ENCODE measurements around the gene KLF14. TPM values are rescaled to one million over a fixed set of nuclear protein-coding genes. Genes with fewer than 3 reads are reported as not detected.

The KLF14 gene
- total and polyA plus RNA-seq, 9 of the 15 experiments (the other 6 are each of a cell fraction or from before 2014, with no cell fraction given), result 0.03 TPM; not detected in 8

DNA sequence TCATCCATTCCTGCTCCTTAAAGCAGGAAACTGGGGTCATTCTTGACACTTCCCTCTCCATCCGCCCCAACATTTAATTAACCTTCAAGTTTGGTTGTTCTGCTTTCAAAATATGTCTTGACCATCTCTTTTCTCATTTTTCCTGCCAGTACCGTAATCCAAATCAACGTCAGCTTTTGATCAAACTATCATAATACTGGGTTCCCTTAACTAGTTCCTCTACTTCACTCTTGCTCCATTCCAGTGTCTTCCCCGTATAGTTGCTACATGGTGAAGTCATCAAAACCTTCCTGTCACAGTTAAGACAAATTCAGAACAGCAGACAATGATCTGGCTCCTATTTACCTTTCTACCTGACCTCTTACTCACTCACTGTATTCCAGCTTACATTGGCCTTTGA, 6.6 kb upstream of the KLF14 start (continued):
- TF ChIP-seq MLX (CRISPR knock-in tag; conservative IDR thresholded peaks at IDR 0.05) (no peak), RBFOX2 (IDR thresholded peaks at IDR 0.05; ENCODE audit: low read depth, low read length) (no peak), SP2 (IDR thresholded peaks at IDR 0.05; ENCODE audit: extremely low read depth, low read depth, low read length, poor library complexity, severe bottlenecking) (no peak), ZZZ3 (IDR thresholded peaks at IDR 0.05) (no peak), CAMTA2 (CRISPR knock-in tag; conservative IDR thresholded peaks at IDR 0.05) (no peak), ZNF707 (CRISPR knock-in tag; conservative IDR thresholded peaks at IDR 0.05) (no peak)

GRCh38 chr7:130736298-130736900, 2.4 kb upstream of the KLF14 start:
- H3K27me3 ChIP-seq (ENCODE audit: control insufficient read depth in 2 of 2, insufficient read depth in 2 of 2, low read length in 2 of 2), result peaks cover 24 to 34% of the 10 kb centered on the region in 2 experiments
- intact Hi-C loops (cut with micrococcal nuclease) (no loop called here), in situ Hi-C loops (cut with MboI) (no loop called here)
- no peak for ATAC-seq
- H3K4me2 ChIP-seq (ENCODE audit: insufficient read depth, low read length), result no peak overlapping the region
- no peak overlapping the region for H3K27ac ChIP-seq (ENCODE audit: extremely low read depth, low read depth, low read length)
- ChIA-PET POLR2A (no interaction called here), CTCF (ENCODE audit: low intra/inter-chr PET ratio) (no interaction called here)
- peaks cover 0 to 17% of the 10 kb centered on the region in 2 experiments; a peak in 2 of 5 replicates for H3K4me1 ChIP-seq (replicated peaks in 1 of 2; ENCODE audit: control insufficient read depth in 2 of 2, insufficient read depth in 2 of 2, low read length in 2 of 2)
- BruUV-seq (replicated peaks), result no TSS peak
- H3K9ac ChIP-seq (ENCODE audit: insufficient read depth in 1 of 2, low read depth in 2 of 2, low read length in 2 of 2), result no peak overlapping the region
- TF ChIP-seq GATAD2B (IDR thresholded peaks at IDR 0.05; ENCODE audit: borderline replicate concordance) (no peak), NCOA6 (IDR thresholded peaks at IDR 0.05) (no peak), CBX2 (IDR thresholded peaks at IDR 0.05; ENCODE audit: insufficient read depth, low read length, poor library complexity, severe bottlenecking) (peak; percentile 97)
- no peak for DNase-seq (ENCODE audit: extremely low read depth in 1 of 4, low spot score in 3 of 4)
- no peak for FAIRE-seq
- no peak overlapping the region for H2AFZ ChIP-seq (ENCODE audit: low read depth, low read length)
- H3K4me3 ChIP-seq, result no peak overlapping the region
- H3K79me2 ChIP-seq (ENCODE audit: control insufficient read depth, insufficient read depth, low read length), result no peaks in the 10 kb centered on the region
- no peaks in the 10 kb centered on the region for H3K9me1 ChIP-seq (ENCODE audit: control insufficient read depth, insufficient read depth, low read length)
- H4K20me1 ChIP-seq (replicated peaks; ENCODE audit: control insufficient read depth, insufficient read depth, low read length), result no peaks in the 10 kb centered on the region
- H3K36me3 ChIP-seq (ENCODE audit: control insufficient read depth, insufficient read depth, low read length), result no peaks in the 10 kb centered on the region
- WGBS (ENCODE audit: insufficient coverage, low coverage, missing lambda C conversion rate), result 17% methylated on average over 5 of the region's 5 CpGs
- H3K9me3 ChIP-seq (replicated peaks; ENCODE audit: control insufficient read depth, insufficient read depth, low read depth, low read length), result no peaks in the 10 kb centered on the region
